Astrocyte (in vitro differentiated cells and primary cell): ENCODE results near the gene SHCBP1L. TPM values are rescaled to one million over a fixed set of nuclear protein-coding genes. Genes with fewer than 3 reads are reported as not detected.

ENCODE experiments used
- DNase-seq: peaks from one replicate; pipeline ENCODE4 v3.0.0-alpha.2; 2010; ENCODE audit warnings: low read depth
- FAIRE-seq: peaks from 2 replicates; lab custom pipeline; 2011; peaks lifted over from hg19 to GRCh38; lab: Jason Lieb, UNC
- H2AFZ ChIP-seq: 2 replicates; pipeline ENCODE4 v1.6.0; 2012; ENCODE audit warnings: low read depth, low read length, inconsistent platforms
- H3K27ac ChIP-seq: 2 replicates; pipeline ENCODE4 v1.5.1; 2011; ENCODE audit warnings: low read depth, low read length, inconsistent platforms
- H3K27me3 ChIP-seq: 2 replicates; pipeline ENCODE4 v1.6.0; 2011; ENCODE audit warnings: low read length, inconsistent platforms; ENCODE audit not compliant: insufficient read depth
- H3K36me3 ChIP-seq: 2 replicates; pipeline ENCODE4 v1.5.1; 2011; ENCODE audit warnings: low read length, inconsistent platforms; ENCODE audit not compliant: insufficient read depth
- H3K4me1 ChIP-seq: 2 replicates; pipeline ENCODE4 v1.5.1; 2011; ENCODE audit warnings: low read length, inconsistent platforms; ENCODE audit not compliant: insufficient read depth
- H3K4me2 ChIP-seq: 2 replicates; pipeline ENCODE4 v1.6.0; 2012; ENCODE audit warnings: low read length, inconsistent platforms
- H3K4me3 ChIP-seq: 2 replicates; pipeline ENCODE4 v1.5.1; 2011; ENCODE audit warnings: low read depth, mild to moderate bottlenecking, low read length, inconsistent platforms; ENCODE audit not compliant: insufficient read depth
- H3K79me2 ChIP-seq: 2 replicates; pipeline ENCODE4 v1.6.0; 2012; ENCODE audit warnings: mild to moderate bottlenecking, low read length, inconsistent platforms; ENCODE audit not compliant: insufficient read depth
- H3K9ac ChIP-seq: 2 replicates; pipeline ENCODE4 v1.6.0; 2012; ENCODE audit warnings: mild to moderate bottlenecking, low read length, inconsistent platforms
- H3K9me3 ChIP-seq: 2 replicates; pipeline ENCODE4 v1.5.1; 2012; ENCODE audit warnings: low read depth, mild to moderate bottlenecking, low read length, inconsistent platforms; ENCODE audit not compliant: insufficient read depth
- H4K20me1 ChIP-seq: 2 replicates; pipeline ENCODE4 v1.6.0; 2012; ENCODE audit warnings: low read length, inconsistent platforms; ENCODE audit not compliant: insufficient read depth
- H3K27ac Mint-ChIP-seq: one replicate; pipeline ENCODE4 v1.8.0; 2021; ENCODE audit warnings: mild to moderate bottlenecking, mixed read lengths; ENCODE audit not compliant: unreplicated experiment
- H3K27me3 Mint-ChIP-seq: one replicate; pipeline ENCODE4 v1.8.0; 2021; ENCODE audit warnings: low read depth, mixed read lengths; ENCODE audit not compliant: unreplicated experiment
- H3K36me3 Mint-ChIP-seq: one replicate; pipeline ENCODE4 v1.8.0; 2021; ENCODE audit warnings: low read depth, mixed read lengths; ENCODE audit not compliant: unreplicated experiment
- H3K4me1 Mint-ChIP-seq: one replicate; pipeline ENCODE4 v1.8.0; 2021; ENCODE audit warnings: low read depth, mixed read lengths; ENCODE audit not compliant: unreplicated experiment
- H3K4me3 Mint-ChIP-seq: one replicate; pipeline ENCODE4 v1.8.0; 2021; ENCODE audit warnings: mild to moderate bottlenecking, moderate library complexity, mixed read lengths; ENCODE audit not compliant: unreplicated experiment
- H3K9me3 Mint-ChIP-seq: one replicate; pipeline ENCODE4 v1.8.0; 2021; ENCODE audit warnings: mild to moderate bottlenecking, mixed read lengths; ENCODE audit not compliant: unreplicated experiment
- CTCF ChIP-seq: IDR thresholded peaks from 2 replicates; pipeline ENCODE4 v1.5.1; 2011; ENCODE audit warnings: low read depth, mild to moderate bottlenecking, inconsistent platforms, low read length, moderate library complexity; ENCODE audit not compliant: insufficient read depth
- EZH2 ChIP-seq: IDR thresholded peaks from 2 replicates; pipeline ENCODE4 v1.6.1; 2012; ENCODE audit warnings: mild to moderate bottlenecking, low read length, inconsistent platforms; ENCODE audit not compliant: insufficient read depth
- total RNA-seq: library from RNA; stranded (reverse); gene quantifications from 2 replicates; pipeline ENCODE4 v1.2.1, GENCODE V29; 2021

Gene SHCBP1L
- total RNA-seq, 1 donor from 2014 or later: not detected

- H3K36me3 ChIP-seq: peaks cover 85% of the 10 kb centered on the region
- no peak for TF ChIP-seq CTCF
- no peak for TF ChIP-seq EZH2
- peaks cover 5% of the 10 kb centered on the region for H3K4me1 Mint-ChIP-seq
- no peaks in the 10 kb centered on the region for H3K27me3 ChIP-seq
- no peak overlapping the region for H2AFZ ChIP-seq
- peaks cover 37% of the 10 kb centered on the region for H3K36me3 Mint-ChIP-seq
- H3K4me3 ChIP-seq: no peak overlapping the region
- peaks cover 41% of the 10 kb centered on the region for H4K20me1 ChIP-seq
- H3K9me3 Mint-ChIP-seq: no peaks in the 10 kb centered on the region
- no peak overlapping the region for H3K27ac ChIP-seq
- DNase-seq (no peak), FAIRE-seq (no peak)
- no peak overlapping the region for H3K4me2 ChIP-seq
- no peaks in the 10 kb centered on the region for H3K4me1 ChIP-seq
- H3K4me3 Mint-ChIP-seq: no peak overlapping the region
- no peak overlapping the region for H3K9ac ChIP-seq
- H3K79me2 ChIP-seq: peaks cover 7% of the 10 kb centered on the region
- H3K27ac Mint-ChIP-seq: no peak overlapping the region
- no peaks in the 10 kb centered on the region for H3K9me3 ChIP-seq
- no peaks in the 10 kb centered on the region for H3K27me3 Mint-ChIP-seq
Measured at GRCh38 chr1:182884872-182885271, 68.1 kb downstream of the SHCBP1L start.

GRCh38 chr1:182877842-182878241 is 75.1 kb downstream of the SHCBP1L start:
- no peaks in the 10 kb centered on the region for H3K27me3 ChIP-seq
- H3K4me3 ChIP-seq: no peak overlapping the region
- TF ChIP-seq CTCF (no peak), EZH2 (no peak)
- Mint-ChIP-seq H3K9me3 (no peaks in the 10 kb centered on the region), H3K27ac (no peak overlapping the region), H3K4me3 (no peak overlapping the region), H3K27me3 (no peaks in the 10 kb centered on the region), H3K4me1 (no peaks in the 10 kb centered on the region), H3K36me3 (peaks cover 36% of the 10 kb centered on the region)
- no peaks in the 10 kb centered on the region for H3K4me1 ChIP-seq
- no peak overlapping the region for H3K9ac ChIP-seq
- no peak overlapping the region for H3K27ac ChIP-seq
- H3K9me3 ChIP-seq: no peaks in the 10 kb centered on the region
- H3K36me3 ChIP-seq: peaks cover 93% of the 10 kb centered on the region
- H3K4me2 ChIP-seq: no peak overlapping the region
- FAIRE-seq: no peak
- no peak overlapping the region for H2AFZ ChIP-seq
- H4K20me1 ChIP-seq: peaks cover 39% of the 10 kb centered on the region
- peaks cover 21% of the 10 kb centered on the region for H3K79me2 ChIP-seq
- no peak for DNase-seq

- no peaks in the 10 kb centered on the region for H3K27me3 Mint-ChIP-seq
- H3K4me3 ChIP-seq: no peak overlapping the region
Measured at GRCh38 chr1:182877331-182877730, 75.6 kb downstream of the SHCBP1L start.

More at GRCh38 chr1:182877331-182877730, 75.6 kb downstream of the SHCBP1L start:
- Histone ChIP-seq H3K9me3 (no peaks in the 10 kb centered on the region), H3K27ac (no peak overlapping the region), H3K36me3 (peaks cover 96% of the 10 kb centered on the region), H3K9ac (no peak overlapping the region), H3K4me2 (no peak overlapping the region), H3K4me1 (no peaks in the 10 kb centered on the region), H3K27me3 (no peaks in the 10 kb centered on the region), H4K20me1 (peaks cover 39% of the 10 kb centered on the region), H3K79me2 (peaks cover 23% of the 10 kb centered on the region), H2AFZ (no peak overlapping the region)
- H3K36me3 Mint-ChIP-seq: peaks cover 37% of the 10 kb centered on the region
- no peak overlapping the region for H3K27ac Mint-ChIP-seq
- H3K4me1 Mint-ChIP-seq: no peaks in the 10 kb centered on the region
- FAIRE-seq (no peak), DNase-seq (no peak)
- H3K4me3 Mint-ChIP-seq: no peak overlapping the region
- TF ChIP-seq CTCF (no peak), EZH2 (no peak)
- H3K9me3 Mint-ChIP-seq: no peaks in the 10 kb centered on the region
